Measurements from ENCODE around the gene ACKR2. TPM values are rescaled to one million over a fixed set of nuclear protein-coding genes. Genes with fewer than 3 reads are reported as not detected.

ACKR2 gene
- total RNA-seq, 2 donors from 2014 or later, result 0.55 to 1.9 TPM

DNA sequence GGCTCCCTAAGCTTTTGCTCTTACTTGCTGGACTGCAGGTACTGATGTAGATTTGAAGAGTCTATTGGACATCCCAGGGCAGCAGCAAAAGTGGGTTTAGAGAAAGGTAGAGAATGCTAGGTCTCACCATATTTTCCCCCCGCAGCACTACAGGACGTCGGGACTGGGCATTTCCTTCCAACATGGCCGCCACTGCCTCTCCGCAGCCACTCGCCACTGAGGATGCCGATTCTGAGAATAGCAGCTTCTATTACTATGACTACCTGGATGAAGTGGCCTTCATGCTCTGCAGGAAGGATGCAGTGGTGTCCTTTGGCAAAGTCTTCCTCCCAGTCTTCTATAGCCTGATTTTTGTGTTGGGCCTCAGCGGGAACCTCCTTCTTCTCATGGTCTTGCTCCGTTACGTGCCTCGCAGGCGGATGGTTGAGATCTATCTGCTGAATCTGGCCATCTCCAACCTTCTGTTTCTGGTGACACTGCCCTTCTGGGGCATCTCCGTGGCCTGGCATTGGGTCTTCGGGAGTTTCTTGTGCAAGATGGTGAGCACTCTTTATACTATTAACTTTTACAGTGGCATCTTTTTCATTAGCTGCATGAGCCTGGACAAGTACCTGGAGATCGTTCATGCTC lies 55.2 kb downstream of the ACKR2 start:
- DNase-seq (ENCODE audit: low spot score), result no peak
- intact Hi-C loops (cut with DNase I), result no loop called here
- Histone ChIP-seq H3K36me3 (no peaks in the 10 kb centered on the region), H3K27ac (no peak overlapping the region), H3K4me1 (replicated peaks) (no peaks in the 10 kb centered on the region), H3K9me3 (no peaks in the 10 kb centered on the region), H3K27me3 (replicated peaks; ENCODE audit: insufficient read depth) (no peaks in the 10 kb centered on the region), H3K4me3 (no peak overlapping the region)
- no peak for TF ChIP-seq POLR2A (IDR thresholded peaks at IDR 0.05)
- TF ChIP-seq, protein P1, sequence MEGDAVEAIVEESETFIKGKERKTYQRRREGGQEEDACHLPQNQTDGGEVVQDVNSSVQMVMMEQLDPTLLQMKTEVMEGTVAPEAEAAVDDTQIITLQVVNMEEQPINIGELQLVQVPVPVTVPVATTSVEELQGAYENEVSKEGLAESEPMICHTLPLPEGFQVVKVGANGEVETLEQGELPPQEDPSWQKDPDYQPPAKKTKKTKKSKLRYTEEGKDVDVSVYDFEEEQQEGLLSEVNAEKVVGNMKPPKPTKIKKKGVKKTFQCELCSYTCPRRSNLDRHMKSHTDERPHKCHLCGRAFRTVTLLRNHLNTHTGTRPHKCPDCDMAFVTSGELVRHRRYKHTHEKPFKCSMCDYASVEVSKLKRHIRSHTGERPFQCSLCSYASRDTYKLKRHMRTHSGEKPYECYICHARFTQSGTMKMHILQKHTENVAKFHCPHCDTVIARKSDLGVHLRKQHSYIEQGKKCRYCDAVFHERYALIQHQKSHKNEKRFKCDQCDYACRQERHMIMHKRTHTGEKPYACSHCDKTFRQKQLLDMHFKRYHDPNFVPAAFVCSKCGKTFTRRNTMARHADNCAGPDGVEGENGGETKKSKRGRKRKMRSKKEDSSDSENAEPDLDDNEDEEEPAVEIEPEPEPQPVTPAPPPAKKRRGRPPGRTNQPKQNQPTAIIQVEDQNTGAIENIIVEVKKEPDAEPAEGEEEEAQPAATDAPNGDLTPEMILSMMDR (IDR thresholded peaks at IDR 0.05), result no peak
- TF ChIP-seq POLR2AphosphoS5 (IDR thresholded peaks at IDR 0.05), result no peak
- WGBS, result 94% methylated on average over 15 of the region's 15 CpGs

DNA sequence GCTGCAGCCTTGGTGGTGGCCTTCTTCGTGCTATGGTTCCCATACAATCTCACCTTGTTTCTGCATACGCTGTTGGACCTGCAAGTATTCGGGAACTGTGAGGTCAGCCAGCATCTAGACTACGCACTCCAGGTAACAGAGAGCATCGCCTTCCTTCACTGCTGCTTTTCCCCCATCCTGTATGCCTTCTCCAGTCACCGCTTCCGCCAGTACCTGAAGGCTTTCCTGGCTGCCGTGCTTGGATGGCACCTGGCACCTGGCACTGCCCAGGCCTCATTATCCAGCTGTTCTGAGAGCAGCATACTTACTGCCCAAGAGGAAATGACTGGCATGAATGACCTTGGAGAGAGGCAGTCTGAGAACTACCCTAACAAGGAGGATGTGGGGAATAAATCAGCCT lies 56.0 kb downstream of the ACKR2 start:
- Histone ChIP-seq H3K4me1 (replicated peaks) (no peaks in the 10 kb centered on the region), H3K27ac (no peak overlapping the region), H3K27me3 (replicated peaks; ENCODE audit: insufficient read depth) (no peaks in the 10 kb centered on the region), H3K9me3 (no peaks in the 10 kb centered on the region), H3K4me3 (no peak overlapping the region), H3K36me3 (no peaks in the 10 kb centered on the region)
- intact Hi-C loops (cut with DNase I), result no loop called here
- no peak for DNase-seq (ENCODE audit: low spot score)
- WGBS, result 94% methylated on average over 8 of the region's 8 CpGs
- TF ChIP-seq, protein P1 (IDR thresholded peaks at IDR 0.05), result no peak
- no peak for TF ChIP-seq POLR2A (IDR thresholded peaks at IDR 0.05)

DNA sequence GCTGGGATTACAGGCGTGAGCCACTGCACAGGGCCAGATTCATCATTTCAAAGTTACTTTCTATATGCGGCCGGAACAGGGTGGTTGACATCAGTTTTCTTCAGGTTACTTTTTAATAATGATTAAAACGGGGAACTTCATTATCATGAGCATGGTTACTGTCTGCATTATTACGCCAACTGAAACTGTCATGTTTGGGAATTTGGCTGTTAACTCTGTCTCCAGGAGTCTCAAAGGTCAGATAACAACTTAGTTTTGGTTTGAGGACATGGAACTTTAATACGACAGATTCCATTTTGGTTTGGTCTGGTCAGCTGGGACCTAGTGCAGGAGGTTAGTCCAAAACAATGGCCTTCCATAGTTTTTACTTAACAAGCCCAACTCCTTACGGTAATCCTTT lies 57.9 kb downstream of the ACKR2 start:
- no peak for DNase-seq (ENCODE audit: low spot score)
- H3K4me3 ChIP-seq, result no peak overlapping the region
- H3K27ac ChIP-seq, result no peak overlapping the region
- no peaks in the 10 kb centered on the region for H3K9me3 ChIP-seq
- 97% methylated on average over 7 of the region's 7 CpGs for WGBS
- no peaks in the 10 kb centered on the region for H3K4me1 ChIP-seq (replicated peaks)
- no peaks in the 10 kb centered on the region for H3K27me3 ChIP-seq (replicated peaks; ENCODE audit: insufficient read depth)
- no peaks in the 10 kb centered on the region for H3K36me3 ChIP-seq
- TF ChIP-seq POLR2A (IDR thresholded peaks at IDR 0.05) (no peak), POLR2AphosphoS5 (IDR thresholded peaks at IDR 0.05) (no peak)
- TF ChIP-seq, protein P1 (IDR thresholded peaks at IDR 0.05), result no peak
- intact Hi-C loops (cut with DNase I), result no loop called here

DNA sequence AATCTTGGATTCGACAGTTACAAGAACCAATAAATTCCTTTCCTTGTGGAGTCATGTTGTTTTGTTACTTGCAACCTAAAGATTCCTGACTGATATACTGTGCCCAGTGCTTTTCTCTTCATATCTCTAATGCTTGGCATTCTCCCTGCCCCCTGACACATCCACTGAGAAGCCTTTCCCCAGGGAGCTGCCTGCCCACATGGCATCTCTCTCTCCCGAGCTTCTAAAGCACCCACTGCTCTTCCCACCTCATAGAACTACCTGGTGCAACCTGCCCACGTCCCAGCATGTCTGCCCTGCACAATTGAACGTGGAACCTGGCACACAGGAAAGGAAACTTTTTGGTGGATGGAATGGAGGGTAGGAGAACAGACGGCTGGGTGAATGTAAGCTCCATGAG lies 59.6 kb downstream of the ACKR2 start:
- no peaks in the 10 kb centered on the region for H3K9me3 ChIP-seq
- no peak overlapping the region for H3K27ac ChIP-seq
- WGBS, result 59% methylated on average over 5 of the region's 5 CpGs
- H3K27me3 ChIP-seq (replicated peaks; ENCODE audit: insufficient read depth), result no peaks in the 10 kb centered on the region
- no peaks in the 10 kb centered on the region for H3K4me1 ChIP-seq (replicated peaks)
- TF ChIP-seq POLR2AphosphoS5 (IDR thresholded peaks at IDR 0.05) (no peak), POLR2A (IDR thresholded peaks at IDR 0.05) (no peak)
- TF ChIP-seq, protein P1 (IDR thresholded peaks at IDR 0.05), result no peak
- no peak for DNase-seq (ENCODE audit: low spot score)
- intact Hi-C loops (cut with DNase I), result no loop called here
- H3K36me3 ChIP-seq, result no peaks in the 10 kb centered on the region
- no peak overlapping the region for H3K4me3 ChIP-seq

DNA sequence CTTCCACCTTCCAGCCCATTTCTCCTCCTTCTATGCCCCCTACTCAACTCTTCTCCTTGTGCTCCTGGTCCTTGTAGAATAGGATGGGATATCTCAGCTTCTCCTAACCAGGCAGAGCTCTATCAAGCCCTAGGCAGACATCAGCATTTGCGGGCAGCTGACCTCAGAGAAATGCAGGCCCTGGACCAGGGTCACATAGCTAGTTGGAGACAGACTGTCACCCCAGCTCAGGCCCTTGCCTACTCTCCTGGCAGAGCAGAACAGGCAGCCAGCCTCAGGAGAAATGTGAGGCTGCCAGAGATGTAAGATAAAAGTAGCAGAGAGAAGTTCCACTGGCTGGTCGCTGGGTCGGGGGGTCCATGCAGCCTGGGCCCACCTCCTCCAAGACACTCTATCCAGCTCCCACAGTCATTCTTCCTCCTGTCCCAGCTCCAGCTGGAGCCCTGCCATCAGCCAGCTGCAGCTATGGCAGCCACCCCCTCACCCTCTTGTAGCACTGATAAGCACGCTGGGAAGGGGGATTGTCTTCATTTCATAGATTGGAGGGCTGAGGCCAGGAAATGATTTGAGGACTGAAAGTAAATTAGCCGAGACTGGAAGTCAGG lies 62.4 kb downstream of the ACKR2 start:
- Histone ChIP-seq H3K9me3 (no peaks in the 10 kb centered on the region), H3K4me3 (no peak overlapping the region), H3K4me1 (replicated peaks) (no peaks in the 10 kb centered on the region), H3K36me3 (no peaks in the 10 kb centered on the region), H3K27me3 (replicated peaks; ENCODE audit: insufficient read depth) (no peaks in the 10 kb centered on the region), H3K27ac (no peak overlapping the region)
- TF ChIP-seq POLR2AphosphoS5 (IDR thresholded peaks at IDR 0.05) (no peak), POLR2A (IDR thresholded peaks at IDR 0.05) (no peak)
- TF ChIP-seq, protein P1 (IDR thresholded peaks at IDR 0.05), result no peak
- no peak for DNase-seq (ENCODE audit: low spot score)
- intact Hi-C loops (cut with DNase I), result no loop called here
- 33% methylated on average over 5 of the region's 5 CpGs for WGBS

Measured in prostate gland (tissue), 2 donors.